GM12878 (cell line): Measurements from ENCODE around the gene CTSA. TPM values are rescaled to one million over a fixed set of nuclear protein-coding genes. Genes with fewer than 3 reads are reported as not detected.

Experiments
- ATAC-seq: fragments of 200-7000 bp; cut with Tn5 transposase; 3 replicates; pipeline ENCODE4 v1.9.1; 2020; ENCODE audit warnings: mild to moderate bottlenecking, moderate library complexity
- BruUV-seq: library from RNA; stranded (reverse); fragments of 400-500 nt; replicated peaks from 2 replicates; lab custom pipeline; 2021; lab: Mats Ljungman, UMichigan
- CTCF ChIA-PET: fragments of 300-600 bp; sonication (Branson Sonifier 250); formaldehyde crosslinking; extraction: SDS; loops from one replicate; lab custom pipeline; 2021; ENCODE audit warnings: inconsistent platforms; lab: Yijun Ruan, JAX
- POLR2A ChIA-PET: fragments of 350-600 bp; formaldehyde crosslinking; extraction: SDS; loops from one replicate; lab custom pipeline; 2021; ENCODE audit warnings: inconsistent platforms; lab: Charles Lee
- RAD21 ChIA-PET: fragments of 300-600 bp; sonication (Branson Sonifier 250); formaldehyde crosslinking; loops from one replicate; lab custom pipeline; 2023; ENCODE audit warnings: antibody characterized with exemption; ENCODE audit not compliant: unreplicated experiment; lab: Charles Lee
- SMC1A ChIA-PET: fragments of 300-600 bp; sonication (Branson Sonifier 250); formaldehyde crosslinking; loops from one replicate; lab custom pipeline; 2023; ENCODE audit not compliant: unreplicated experiment, uncharacterized antibody; lab: Charles Lee
- DNase-seq: peaks from one replicate; pipeline ENCODE4 v3.0.0-alpha.2; 2011; ENCODE audit warnings: low read depth, low spot score
- FAIRE-seq: peaks from 3 replicates; lab custom pipeline; 2011; peaks lifted over from hg19 to GRCh38; lab: Jason Lieb, UNC
- H2AFZ ChIP-seq: 2 replicates; pipeline ENCODE4 v1.6.0; 2011; ENCODE audit warnings: low read depth, low read length, control low read depth; ENCODE audit not compliant: control insufficient read depth
- H3K27ac ChIP-seq: 2 replicates; pipeline ENCODE4 v1.5.1; 2011; ENCODE audit warnings: control low read depth; ENCODE audit not compliant: control insufficient read depth, insufficient read depth
- H3K27me3 ChIP-seq, 2 experiments: replicated peaks in 1 of 2; 2 replicates each; pipeline versions ENCODE4 v1.6.0 to v1.6.1; 2011; ENCODE audit warnings: low read length in 1 of 2; ENCODE audit not compliant: control insufficient read depth in 2 of 2, insufficient read depth in 2 of 2
- H3K36me3 ChIP-seq, 2 experiments: 2 replicates each; pipeline ENCODE4 v1.5.1; 2011; ENCODE audit warnings: low read length in 1 of 2; ENCODE audit not compliant: control insufficient read depth in 2 of 2, insufficient read depth in 2 of 2
- H3K4me1 ChIP-seq: 2 replicates; pipeline ENCODE4 v1.6.1; 2011; ENCODE audit warnings: mild to moderate bottlenecking, low read length, moderate library complexity, mixed read lengths; ENCODE audit not compliant: control insufficient read depth, insufficient read depth
- H3K4me2 ChIP-seq: 2 replicates; pipeline ENCODE4 v1.6.0; 2011; ENCODE audit warnings: control low read depth; ENCODE audit not compliant: control insufficient read depth, insufficient read depth
- H3K4me3 ChIP-seq: fragments of 200-600 bp; sonication (generic); 2 replicates; pipeline ENCODE4 v1.5.1; 2016
- H3K79me2 ChIP-seq: 2 replicates; pipeline ENCODE4 v1.6.0; 2011; ENCODE audit warnings: low read length; ENCODE audit not compliant: control insufficient read depth, insufficient read depth
- H3K9ac ChIP-seq: 2 replicates; pipeline ENCODE4 v1.8.0; 2011; ENCODE audit warnings: low read length, control low read depth, mixed read lengths; ENCODE audit not compliant: control insufficient read depth, insufficient read depth
- H3K9me3 ChIP-seq: replicated peaks from 3 replicates; pipeline ENCODE4 v1.5.1; 2011; ENCODE audit warnings: mild to moderate bottlenecking, low read length; ENCODE audit not compliant: control insufficient read depth, insufficient read depth
- H4K20me1 ChIP-seq: 2 replicates; pipeline ENCODE4 v1.6.0; 2011; ENCODE audit not compliant: control insufficient read depth, insufficient read depth
- CBFB ChIP-seq: IDR thresholded peaks from 2 replicates; pipeline ENCODE4 v1.6.1; 2016; ENCODE audit warnings: antibody characterized with exemption, low read depth
- CBX3 ChIP-seq: fragments of 200-600 bp; sonication (generic); IDR thresholded peaks from 2 replicates; pipeline ENCODE4 v1.6.1; 2016; ENCODE audit warnings: low read depth, borderline replicate concordance
- CTCF ChIP-seq, 3 experiments: IDR thresholded peaks in 2 of 3; conservative IDR thresholded peaks in 1 of 3; 2 replicates each; pipeline ENCODE4 v1.5.1; 2011; ENCODE audit warnings: low read depth in 3 of 3, low read length in 3 of 3, mild to moderate bottlenecking in 3 of 3, control low read depth in 2 of 3, moderate library complexity in 2 of 3, inconsistent platforms in 1 of 3, mixed read lengths in 1 of 3; ENCODE audit not compliant: control insufficient read depth in 2 of 3, insufficient read depth in 1 of 3; ENCODE audit errors: extremely low read depth in 1 of 3
- IKZF1 ChIP-seq: fragments of 450-650 bp; conservative IDR thresholded peaks from 2 replicates; pipeline ENCODE4 v1.6.1; 2017; ENCODE audit warnings: antibody characterized with exemption, mild to moderate bottlenecking
- NR2F1 ChIP-seq: fragments of 450-650 bp; conservative IDR thresholded peaks from 2 replicates; pipeline ENCODE4 v1.6.1; 2017; ENCODE audit warnings: mild to moderate bottlenecking
- SP1 ChIP-seq: IDR thresholded peaks from one replicate; pipeline ENCODE4 v1.6.1; 2011; ENCODE audit warnings: low read depth, low read length
- SPI1 ChIP-seq: IDR thresholded peaks from 2 replicates; pipeline ENCODE4 v1.6.1; 2011; ENCODE audit warnings: low read depth, mild to moderate bottlenecking, low read length, moderate library complexity, borderline replicate concordance; ENCODE audit not compliant: insufficient read depth
- SREBF2 ChIP-seq: IDR thresholded peaks from 2 replicates; pipeline ENCODE4 v1.6.1; 2012; ENCODE audit warnings: mild to moderate bottlenecking, low read length
- TARDBP ChIP-seq: IDR thresholded peaks from 2 replicates; pipeline ENCODE4 v1.6.1; 2016; ENCODE audit warnings: borderline replicate concordance
- ZNF384 ChIP-seq: IDR thresholded peaks from 2 replicates; pipeline ENCODE4 v1.6.1; 2012; ENCODE audit warnings: low read depth, mild to moderate bottlenecking, low read length, improper control_type of control experiment, borderline replicate concordance
- ZNF687 ChIP-seq: fragments of 450-650 bp; IDR thresholded peaks from 2 replicates; pipeline ENCODE4 v1.6.1; 2017; ENCODE audit warnings: mild to moderate bottlenecking, moderate library complexity
- WGBS: methylation state at CpG from one replicate; pipeline ENCODE4 v1.1.6; 2016; ENCODE audit warnings: low lambda C conversion rate; ENCODE audit not compliant: insufficient replicate concordance, insufficient coverage; ENCODE audit errors: missing lambda C conversion rate; 5-methylcytosine and 5-hydroxymethylcytosine counted together
- in situ Hi-C: fragments of 300-500 bp; cut with MboI; formaldehyde crosslinking; loops from 9 replicates; pipeline ENCODE4 v1.14.3; 2018; ENCODE audit warnings: mixed read lengths
- intact Hi-C: fragments of 100-400 bp; cut with micrococcal nuclease; formaldehyde crosslinking; loops from one replicate; pipeline ENCODE4 v1.14.2; 2022; ENCODE audit not compliant: unreplicated experiment
- polyA plus RNA-seq, 11 experiments: library from polyadenylated mRNA; depleted of rRNA in 4 of 11; unstranded in 6 of 11; stranded (reverse) in 5 of 11; fragments of >200 nt; fragmentation: Nextera tagmentation in 4 of 11; fragmentation: Illumina TruSeq in 1 of 11; extraction: Ambion mirVana in 4 of 11; extraction: Trizol in 1 of 11; gene quantifications; 1 replicate in 1 of 11; 2 replicates in 10 of 11; pipeline versions ENCODE4 v1.2.1 to v1.2.3, GENCODE V29; 2011 to 2016; ENCODE audit warnings: inconsistent platforms in 2 of 11, missing spikeins in 2 of 11, low read depth in 1 of 11
- total RNA-seq, 4 experiments: library from RNA; depleted of rRNA in 3 of 4; stranded (reverse); fragments of >200 nt in 3 of 4; fragmentation: Illumina TruSeq in 1 of 4; extraction: Trizol in 1 of 4; gene quantifications; 2 replicates each; pipeline versions ENCODE4 v1.2.1 to v1.2.3, GENCODE V29; 2013 to 2021

The CTSA gene
- total and polyA plus RNA-seq, 10 of the 15 experiments (the other 5 are each of a cell fraction or from before 2014, with no cell fraction given), result 7.1 to 67.0 (median 36.2) TPM

- ChIA-PET CTCF (interaction anchor here (1.0 to 1.9 kb wide), 4 partner anchors 15 to 107 kb away, joined by 3 to 5 read pairs (median 4); partner anchors contain the start of genes CTSA and NEURL2), RAD21 (no interaction called here), POLR2A (interaction anchor here (0.6 kb wide), 1 partner anchor 44 kb away, joined by 3 read pairs; no protein-coding TSS in a partner anchor), SMC1A (interaction anchor here (0.8 to 1.8 kb wide), 2 partner anchors 21 to 28 kb away, joined by 4 to 5 read pairs; partner anchors contain the start of gene PCIF1)
- no peaks in the 10 kb centered on the region for H3K36me3 ChIP-seq
- H3K9me3 ChIP-seq, result no peaks in the 10 kb centered on the region
- H4K20me1 ChIP-seq, result no peaks in the 10 kb centered on the region
- ATAC-seq (no peak), FAIRE-seq (no peak), DNase-seq (no peak)
- H3K9ac ChIP-seq, result no peak overlapping the region
- TF ChIP-seq CTCF (IDR thresholded peaks at IDR 0.05 in 2 of 3, conservative IDR thresholded peaks at IDR 0.05 in 1 of 3; ENCODE audit: control insufficient read depth in 2 of 3, extremely low read depth in 1 of 3, insufficient read depth in 1 of 3, low read depth in 3 of 3, low read length in 3 of 3), result no peak
- TF ChIP-seq IKZF1, result no peak
- no peak for TF ChIP-seq SPI1
- no peak for TF ChIP-seq ZNF384
- no peak for TF ChIP-seq ZNF687
- no peak for TF ChIP-seq CBX3
- no peak for TF ChIP-seq CBFB
- no peak for TF ChIP-seq TARDBP
- no peak for TF ChIP-seq NR2F1
- no peak for TF ChIP-seq SREBF2
- no peak for TF ChIP-seq SP1
- no peaks in the 10 kb centered on the region for H3K27me3 ChIP-seq
- H3K79me2 ChIP-seq, result no peaks in the 10 kb centered on the region
- no peak overlapping the region for H2AFZ ChIP-seq
- H3K27ac ChIP-seq, result no peak overlapping the region
- WGBS, result 83% methylated on average over 8 of the region's 8 CpGs
- no peaks in the 10 kb centered on the region for H3K4me1 ChIP-seq
- intact Hi-C loops, result no loop called here
- BruUV-seq, result no TSS peak
- in situ Hi-C loops, result no loop called here
- H3K4me3 ChIP-seq, result no peak overlapping the region
- no peak overlapping the region for H3K4me2 ChIP-seq
Observed at GRCh38 chr20:45905505-45906079, 14.5 kb downstream of the CTSA start.
